K562 (cell line): ENCODE results near the gene SCFD1. TPM values are rescaled to one million over a fixed set of nuclear protein-coding genes. Genes with fewer than 3 reads are reported as not detected.

Experiments
- ATAC-seq: fragments of 200-7000 bp; cut with Tn5 transposase; 3 replicates; pipeline ENCODE4 v1.9.1; 2020; ENCODE audit warnings: moderate library complexity
- BruUV-seq: library from RNA; stranded (reverse); fragments of 400-500 nt; replicated peaks from 2 replicates; lab custom pipeline; 2021; lab: Mats Ljungman, UMichigan
- CTCF ChIA-PET: fragments of 300-600 bp; formaldehyde crosslinking; extraction: SDS; loops from one replicate; lab custom pipeline; 2021; ENCODE audit warnings: low intra/inter-chr PET ratio; lab: Yijun Ruan, JAX
- POLR2A ChIA-PET: fragments of 300-600, 350-650 bp; sonication (Branson Sonifier 250); formaldehyde crosslinking; extraction: SDS; loops from one replicate; lab custom pipeline; 2021; ENCODE audit warnings: antibody characterized with exemption, inconsistent platforms; lab: Yijun Ruan, JAX
- DNase-seq, 4 experiments: peaks; one replicate each; pipeline versions ENCODE4 v3.0.0 to v3.0.0-alpha.2; 2011 to 2018; ENCODE audit warnings: low spot score in 3 of 4, mixed read lengths in 3 of 4; ENCODE audit errors: extremely low read depth in 1 of 4
- FAIRE-seq: peaks from 2 replicates; lab custom pipeline; 2011; peaks lifted over from hg19 to GRCh38; lab: Jason Lieb, UNC
- H2AFZ ChIP-seq: 2 replicates; pipeline ENCODE4 v1.6.0; 2011; ENCODE audit warnings: low read depth, low read length, control low read depth, inconsistent platforms
- H3K27ac ChIP-seq: fragments of 200-600 bp; 3 replicates; pipeline ENCODE4 v1.8.0; 2011; ENCODE audit warnings: low read depth, mild to moderate bottlenecking, control low read depth, inconsistent platforms, low read length, moderate library complexity, mixed read lengths; ENCODE audit errors: extremely low read depth
- H3K27me3 ChIP-seq, 2 experiments: fragments of 300-600 bp in 1 of 2; 2 replicates in 1 of 2; 3 replicates in 1 of 2; pipeline versions ENCODE4 v1.6.0 to v1.8.0; 2011; ENCODE audit warnings: inconsistent platforms in 2 of 2, low read length in 2 of 2, mild to moderate bottlenecking in 1 of 2, mixed read lengths in 1 of 2, moderate library complexity in 1 of 2; ENCODE audit not compliant: control insufficient read depth in 2 of 2, insufficient read depth in 2 of 2
- H3K36me3 ChIP-seq: fragments of 300-600 bp; 3 replicates; pipeline ENCODE4 v1.8.0; 2011; ENCODE audit warnings: mild to moderate bottlenecking, low read length, inconsistent platforms; ENCODE audit not compliant: control insufficient read depth, insufficient read depth
- H3K4me1 ChIP-seq, 2 experiments: fragments of 200-600 bp in 1 of 2; replicated peaks in 1 of 2; 2 replicates in 1 of 2; 3 replicates in 1 of 2; pipeline versions ENCODE4 v1.5.1 to v1.8.0; 2011; ENCODE audit warnings: inconsistent platforms in 2 of 2, low read length in 2 of 2, mild to moderate bottlenecking in 1 of 2, mixed read lengths in 1 of 2, moderate library complexity in 1 of 2; ENCODE audit not compliant: control insufficient read depth in 2 of 2, insufficient read depth in 2 of 2
- H3K4me2 ChIP-seq: 2 replicates; pipeline ENCODE4 v1.6.1; 2011; ENCODE audit warnings: low read length, control low read depth, inconsistent platforms, mixed read lengths; ENCODE audit not compliant: insufficient read depth
- H3K4me3 ChIP-seq: fragments of 200-600 bp; sonication (generic), shearing (Covaris generic); 2 replicates; pipeline ENCODE4 v1.5.1; 2016; ENCODE audit warnings: control low read depth, inconsistent platforms
- H3K79me2 ChIP-seq: fragments of 200-600 bp; 3 replicates; pipeline ENCODE4 v1.8.0; 2011; ENCODE audit warnings: low read length, inconsistent platforms; ENCODE audit not compliant: control insufficient read depth, insufficient read depth
- H3K9ac ChIP-seq, 2 experiments: 2 replicates each; pipeline versions ENCODE4 v1.6.0 to v1.6.1; 2011; ENCODE audit warnings: low read depth in 2 of 2, low read length in 2 of 2, control low read depth in 1 of 2, inconsistent platforms in 1 of 2, mild to moderate bottlenecking in 1 of 2, mixed read lengths in 1 of 2; ENCODE audit not compliant: insufficient read depth in 1 of 2
- H3K9me1 ChIP-seq: one replicate; pipeline ENCODE4 v1.6.0; 2011; ENCODE audit warnings: inconsistent platforms, mild to moderate bottlenecking, low read length, moderate library complexity; ENCODE audit not compliant: control insufficient read depth, insufficient read depth
- H3K9me3 ChIP-seq: replicated peaks from 2 replicates; pipeline ENCODE4 v1.5.1; 2011; ENCODE audit warnings: low read depth, low read length, inconsistent platforms; ENCODE audit not compliant: control insufficient read depth, insufficient read depth
- H4K20me1 ChIP-seq: replicated peaks from 2 replicates; pipeline ENCODE4 v1.6.1; 2011; ENCODE audit warnings: low read length, inconsistent platforms, mixed read lengths; ENCODE audit not compliant: control insufficient read depth, insufficient read depth
- CEBPG ChIP-seq, 3 experiments: fragments of 200-800 bp in 1 of 3; sonication (Bioruptor generic) in 1 of 3; sonication (generic) in 1 of 3; formaldehyde crosslinking in 1 of 3; IDR thresholded peaks in 2 of 3; conservative IDR thresholded peaks in 1 of 3; 2 replicates each; pipeline versions ENCODE4 v1.6.1 to v1.8.0; 2016 to 2022; ENCODE audit warnings: missing compliant biosample characterization in 2 of 3, missing genetic modification characterization in 2 of 3, mild to moderate bottlenecking in 1 of 3, missing genetic modification reagents in 1 of 3
- DACH1 ChIP-seq: fragments of 450-650 bp; IDR thresholded peaks from 2 replicates; pipeline ENCODE4 v1.6.1; 2018; ENCODE audit not compliant: partially characterized antibody
- POLR2G ChIP-seq: fragments of 200-400 bp; formaldehyde crosslinking; IDR thresholded peaks from 2 replicates; pipeline ENCODE4 v1.6.1; 2017; ENCODE audit warnings: low read depth, mild to moderate bottlenecking, antibody characterized with exemption, low read length, moderate library complexity
- WGBS: fragments of 100-300 bp; shearing (Covaris generic); methylation state at CpG from one replicate; pipeline ENCODE4 v1.1.6; 2016; ENCODE audit warnings: low coverage, mixed read lengths; ENCODE audit not compliant: insufficient coverage; ENCODE audit errors: missing lambda C conversion rate; 5-methylcytosine and 5-hydroxymethylcytosine counted together
- in situ Hi-C: fragments of 300-500 bp; cut with MboI; formaldehyde crosslinking; loops from 4 replicates; pipeline ENCODE4 v1.15.0; 2018; ENCODE audit warnings: inconsistent platforms, mixed read lengths
- intact Hi-C: fragments of 100-400 bp; cut with micrococcal nuclease; formaldehyde crosslinking; loops from 2 replicates; pipeline ENCODE4 v1.14.2; 2022
- polyA plus RNA-seq, 8 experiments: library from polyadenylated mRNA; depleted of rRNA in 4 of 8; stranded (reverse) in 5 of 8; unstranded in 3 of 8; fragments of >200 nt; fragmentation: Nextera tagmentation in 2 of 8; fragmentation: Illumina TruSeq in 1 of 8; extraction: Ambion mirVana in 2 of 8; extraction: Trizol in 1 of 8; gene quantifications; 2 replicates each; pipeline versions ENCODE4 v1.2.1 to v1.2.3, GENCODE V29; 2011 to 2014; ENCODE audit warnings: inconsistent platforms in 1 of 8, missing spikeins in 1 of 8
- total RNA-seq, 7 experiments: library from RNA; depleted of rRNA in 6 of 7; stranded (reverse); fragments of >200 nt in 6 of 7; fragmentation: Illumina TruSeq in 2 of 7; extraction: Trizol in 2 of 7; gene quantifications; 2 replicates each; pipeline versions ENCODE4 v1.2.1 to v1.2.3, GENCODE V29; 2011 to 2021; ENCODE audit warnings: low replicate concordance in 1 of 7

Gene SCFD1
- total and polyA plus RNA-seq, 9 of the 15 experiments (the other 6 are each of a cell fraction or from before 2014, with no cell fraction given) = 48.9 to 112 (median 75.2) TPM

GRCh38 chr14:30669594-30669993, 47.5 kb downstream of the SCFD1 start:
- no peak for FAIRE-seq
- BruUV-seq = no TSS peak
- Histone ChIP-seq H3K4me1 (no peaks in the 10 kb centered on the region), H3K4me2 (no peak overlapping the region), H3K79me2 (no peaks in the 10 kb centered on the region), H3K27ac (no peak overlapping the region), H4K20me1 (no peaks in the 10 kb centered on the region), H3K9me1 (no peaks in the 10 kb centered on the region), H3K9ac (no peak overlapping the region), H3K4me3 (no peak overlapping the region), H3K27me3 (no peaks in the 10 kb centered on the region), H3K36me3 (peaks cover 23% of the 10 kb centered on the region; the same call in 2 of the 3 replicates), H2AFZ (no peak overlapping the region), H3K9me3 (no peaks in the 10 kb centered on the region; the same call in 1 of the 2 replicates)
- ATAC-seq = no peak
- DNase-seq = no peak
- intact Hi-C loops (no loop called here), in situ Hi-C loops (loop anchor here (25.0 kb wide), 1 partner anchor 693 kb away; no protein-coding TSS in a partner anchor)
- TF ChIP-seq DACH1 = no peak
- POLR2A ChIA-PET = no interaction called here
- CTCF ChIA-PET = no interaction called here

- no peak overlapping the region for H3K4me3 ChIP-seq
- no peaks in the 10 kb centered on the region; the same call in 1 of the 2 replicates for H3K9me3 ChIP-seq
- DNase-seq = no peak
- H3K4me1 ChIP-seq = no peaks in the 10 kb centered on the region
- no peak overlapping the region for H3K4me2 ChIP-seq
- no peak overlapping the region for H3K27ac ChIP-seq
- CTCF ChIA-PET = no interaction called here
- no peak overlapping the region for H2AFZ ChIP-seq
- no peak for ATAC-seq
- no peaks in the 10 kb centered on the region for H3K79me2 ChIP-seq
- H4K20me1 ChIP-seq = no peaks in the 10 kb centered on the region
- POLR2A ChIA-PET = no interaction called here
- no peaks in the 10 kb centered on the region for H3K9me1 ChIP-seq
- BruUV-seq = no TSS peak
- in situ Hi-C loops (loop anchor here (25.0 kb wide), 1 partner anchor 689 kb away; no protein-coding TSS in a partner anchor), intact Hi-C loops (no loop called here)
- H3K36me3 ChIP-seq = peaks cover 50% of the 10 kb centered on the region; the same call in 2 of the 3 replicates
- no peak overlapping the region for H3K9ac ChIP-seq
- TF ChIP-seq CEBPG (CRISPR knock-in tag; IDR thresholded peaks at IDR 0.05) (no peak), CEBPG (tag; conservative IDR thresholded peaks at IDR 0.05 in 1 of 2, IDR thresholded peaks at IDR 0.05 in 1 of 2) (0 out of 4 replicates have a peak, but pooled peaks of 1 of the 2 experiments have one; percentile 13), POLR2G (no peak)
- no peak for FAIRE-seq
- no peaks in the 10 kb centered on the region for H3K27me3 ChIP-seq
- WGBS = 33% methylated on average over 1 of the region's 1 CpG
Observed at GRCh38 chr14:30673071-30673470, 51.0 kb downstream of the SCFD1 start.
